Measurements from ENCODE around the gene SCARB1.
A peak's percentile ranks its signal among the peaks of the same experiment; 100 is the strongest.

Gene SCARB1

DNA sequence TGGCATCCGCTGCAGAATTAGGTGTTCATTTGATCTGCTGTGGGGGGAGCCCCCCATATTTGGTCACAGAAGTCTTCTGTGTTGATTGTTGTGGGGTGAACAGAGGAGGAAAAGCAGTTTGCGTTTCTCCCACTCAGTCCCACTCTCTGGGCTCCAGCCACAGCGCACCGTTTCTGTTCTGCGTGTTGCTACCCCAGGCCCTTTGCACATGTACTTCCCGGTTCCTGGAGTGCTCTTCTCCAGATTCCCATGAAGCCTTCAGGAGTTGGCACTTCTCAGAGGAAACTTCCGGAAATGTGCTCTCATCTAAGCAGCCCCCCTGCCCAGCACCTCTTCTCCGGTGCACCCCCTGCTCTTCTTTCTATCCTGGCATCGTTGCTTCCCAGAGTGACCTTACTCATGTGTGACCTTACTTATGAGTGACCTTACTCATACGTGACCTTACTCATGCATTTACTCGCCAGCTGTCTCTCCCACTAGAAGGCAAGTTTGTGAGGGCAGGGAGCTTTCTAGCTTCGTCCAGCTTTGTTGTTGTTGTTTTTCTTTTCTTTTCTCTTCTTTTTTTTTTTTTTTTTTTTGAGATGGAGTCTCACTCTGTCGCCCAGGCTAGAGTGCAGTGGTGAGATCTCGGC lies 93.7 kb downstream of the SCARB1 start:
- no peak for DNase-seq

- no peak for DNase-seq
Observed at GRCh38 chr12:124769163-124769530, 94.5 kb downstream of the SCARB1 start.

DNA sequence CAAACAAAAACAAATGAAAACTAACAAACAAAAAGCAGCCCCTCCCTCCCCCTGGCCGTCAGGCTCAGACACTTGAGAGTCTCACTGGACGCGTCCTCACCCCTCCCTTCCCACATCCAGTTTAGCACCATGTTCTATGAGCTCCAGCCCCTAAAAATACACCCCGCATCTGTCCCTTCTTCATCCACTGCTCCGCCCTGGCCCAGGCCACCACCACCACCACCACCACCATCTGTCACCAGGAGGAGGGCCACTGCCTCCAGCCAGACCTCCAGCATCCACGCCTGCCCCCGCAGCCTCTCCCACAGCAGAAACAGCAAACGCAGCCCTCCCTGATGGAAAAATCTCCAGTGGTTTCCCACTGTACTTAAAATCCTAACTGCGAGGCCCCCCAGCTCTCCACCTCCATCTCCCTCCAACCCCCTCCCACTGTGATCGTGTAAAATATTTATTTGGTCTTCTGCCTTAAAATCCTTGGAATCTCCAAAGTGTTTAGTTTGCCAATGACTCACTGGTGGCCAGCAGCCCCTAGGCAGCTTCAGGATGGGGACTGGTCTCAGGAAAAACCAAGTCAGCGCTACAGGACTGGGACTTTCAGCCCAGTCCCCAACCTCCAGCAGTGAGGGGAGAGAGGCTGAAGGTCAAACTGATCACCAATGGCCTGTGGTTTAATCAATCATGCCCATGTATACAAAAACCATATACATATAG lies 95.1 kb downstream of the SCARB1 start:
- DNase-seq = no peak

GRCh38 chr12:124767066-124767821 lies 96.4 kb downstream of the SCARB1 start:
- DNase-seq = peak; percentile 87

GRCh38 chr12:124766727-124767065 lies 97.0 kb downstream of the SCARB1 start:
- no peak for DNase-seq

- DNase-seq = no peak
Observed at GRCh38 chr12:124765581-124766489, 97.8 kb downstream of the SCARB1 start.

GRCh38 chr12:124764870-124765580 lies 98.6 kb downstream of the SCARB1 start:
- no peak for DNase-seq

- peak; percentile 44 for DNase-seq
Observed at GRCh38 chr12:124764451-124764850, 99.2 kb downstream of the SCARB1 start.

DNA sequence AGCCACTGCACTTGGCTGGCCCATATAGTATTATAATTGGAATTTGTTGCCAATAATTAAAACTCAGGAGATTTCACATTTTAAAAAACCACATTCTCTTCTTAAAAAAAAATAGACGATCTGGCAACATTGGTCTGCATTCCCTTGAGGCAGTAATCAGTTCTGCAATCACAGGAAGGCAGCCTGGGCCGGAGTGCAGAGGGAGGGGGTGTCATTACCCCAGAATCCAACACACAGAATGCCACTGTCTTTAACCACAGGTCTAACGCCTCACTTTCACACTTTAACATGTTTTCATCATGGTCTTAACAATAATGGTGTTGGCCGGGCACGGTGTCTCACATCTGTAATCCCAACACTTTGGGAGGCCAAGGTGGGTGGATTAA lies 100.1 kb downstream of the SCARB1 start:
- DNase-seq = no peak

DNA sequence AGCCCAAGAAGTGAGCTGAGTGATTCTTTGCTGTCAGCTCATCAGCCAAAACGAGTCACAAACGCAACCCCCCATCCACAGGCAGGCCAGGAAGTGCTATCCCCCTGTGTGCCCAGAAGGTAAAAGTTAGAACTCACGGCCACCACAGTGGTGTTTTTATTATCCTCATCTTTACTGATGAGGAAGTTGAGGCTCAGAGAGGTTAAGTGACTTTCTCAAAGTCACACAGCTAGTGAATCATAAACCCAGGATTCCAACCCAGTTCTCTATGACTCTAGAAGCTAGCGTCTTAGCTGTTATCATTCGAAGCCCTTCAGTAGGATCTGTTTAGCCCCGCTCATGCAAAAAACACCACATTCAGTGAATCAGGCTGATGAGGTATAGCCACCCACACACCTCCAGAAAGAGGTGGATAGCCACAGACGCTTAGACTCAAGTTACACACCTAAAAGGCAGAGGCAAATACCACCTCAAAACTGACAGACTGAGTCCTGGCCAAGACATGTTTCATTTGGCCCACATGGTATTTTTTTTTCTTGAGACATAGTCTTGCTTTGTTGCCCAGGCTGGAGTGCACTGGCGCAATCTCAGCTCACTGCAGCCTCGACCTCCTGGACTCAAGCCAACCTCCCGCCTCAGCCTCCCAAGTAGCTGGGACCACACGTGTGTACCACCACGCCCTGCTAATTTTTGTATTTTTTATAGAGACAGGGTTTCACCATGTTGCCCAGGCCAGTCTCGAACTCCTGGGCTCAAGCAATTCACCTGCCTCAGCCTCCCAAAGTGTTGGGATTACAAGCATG lies 100.7 kb downstream of the SCARB1 start:
- no peak for DNase-seq

DNA sequence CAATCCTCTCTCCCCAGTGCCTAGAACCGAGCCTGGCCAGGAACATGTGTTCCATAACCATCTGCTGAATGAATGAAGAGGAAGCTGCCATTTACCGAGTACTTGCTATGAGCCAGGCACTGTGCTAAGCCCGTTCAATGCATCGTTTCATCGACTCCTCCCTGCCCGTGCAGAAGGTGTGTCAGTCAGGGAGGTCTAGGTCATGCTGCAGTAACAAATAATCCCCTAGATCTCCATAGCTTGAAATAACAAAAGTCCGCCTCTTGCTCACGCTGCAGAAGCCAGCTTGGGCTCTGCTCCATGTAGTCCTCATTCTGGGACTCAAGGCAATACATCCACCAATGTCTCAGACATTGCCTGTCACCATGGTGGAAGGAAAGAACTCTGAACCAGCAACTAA lies 101.3 kb downstream of the SCARB1 start:
- DNase-seq = no peak

DNA sequence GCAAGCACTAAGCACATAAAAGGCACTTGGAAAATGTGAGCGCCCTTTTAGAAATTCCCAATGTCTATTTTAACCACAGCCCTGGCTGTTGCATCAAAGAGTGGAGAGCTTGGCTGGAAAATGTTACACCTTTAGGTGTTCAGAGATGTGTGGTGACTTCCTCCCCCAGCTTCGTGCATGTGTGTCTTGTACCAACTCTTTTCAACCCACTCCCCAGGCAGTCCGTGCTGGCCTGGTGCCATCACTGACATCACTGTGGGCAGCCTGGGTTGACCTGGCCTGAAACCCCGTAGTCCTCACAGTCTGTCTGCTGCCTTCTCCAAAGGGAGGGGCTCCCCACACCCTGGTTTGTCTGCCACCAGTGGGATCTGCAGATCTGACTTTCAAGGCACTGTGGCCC lies 101.8 kb downstream of the SCARB1 start:
- no peak for DNase-seq

GRCh38 chr12:124761056-124761455 lies 102.6 kb downstream of the SCARB1 start:
- no peak for DNase-seq

DNA sequence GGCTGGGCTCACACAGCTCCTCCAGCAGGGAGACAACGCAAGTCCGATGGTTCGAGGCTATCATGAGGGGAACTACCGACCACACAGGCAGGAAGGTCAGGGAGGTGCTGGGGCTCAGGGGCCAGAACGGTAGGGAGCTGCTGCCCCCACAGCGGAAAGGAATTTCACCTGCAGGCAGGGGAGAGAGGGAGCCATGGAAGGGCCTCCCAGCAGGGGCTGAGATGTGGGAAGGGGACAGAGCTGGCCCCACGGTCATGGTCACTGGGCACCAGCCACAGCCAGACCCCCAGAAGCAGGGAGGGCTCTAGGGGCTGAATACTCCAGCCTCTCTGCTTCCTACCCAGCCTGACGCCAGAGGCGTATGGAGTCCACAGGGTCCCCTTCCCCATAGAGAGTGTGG lies 103.1 kb downstream of the SCARB1 start:
- no peak for DNase-seq

DNA sequence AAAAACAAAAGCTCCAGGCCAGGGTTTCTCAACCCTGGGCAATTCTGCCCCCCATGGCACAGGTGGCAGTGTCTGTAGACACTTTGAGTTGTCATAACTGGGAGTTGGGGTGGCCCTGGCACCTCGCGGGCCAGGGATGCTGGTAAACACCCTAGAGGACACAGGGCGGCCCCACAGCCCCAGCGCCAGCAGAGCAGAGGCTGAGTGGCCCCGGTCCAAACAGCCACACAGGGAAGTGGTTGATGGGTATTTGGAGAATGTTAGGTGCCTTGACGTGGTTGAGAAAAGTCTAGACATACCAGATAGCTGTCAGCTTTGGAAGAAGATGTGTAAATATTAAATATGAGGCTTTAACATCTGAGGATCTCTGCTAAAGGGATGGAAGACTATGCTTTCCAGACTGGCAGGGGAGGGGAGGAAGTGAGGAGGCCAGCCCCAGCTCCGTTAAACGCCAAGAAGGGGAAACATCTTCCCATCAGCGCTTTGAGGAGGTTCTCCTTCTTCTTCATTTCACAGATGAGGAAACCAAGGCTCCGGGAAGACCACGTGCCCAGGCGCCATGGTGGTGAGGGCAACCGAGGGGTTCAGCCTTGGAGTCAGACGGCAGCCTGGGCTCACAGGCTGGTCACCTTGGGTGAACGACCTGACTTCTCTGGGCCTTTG lies 103.7 kb downstream of the SCARB1 start:
- DNase-seq = no peak

DNA sequence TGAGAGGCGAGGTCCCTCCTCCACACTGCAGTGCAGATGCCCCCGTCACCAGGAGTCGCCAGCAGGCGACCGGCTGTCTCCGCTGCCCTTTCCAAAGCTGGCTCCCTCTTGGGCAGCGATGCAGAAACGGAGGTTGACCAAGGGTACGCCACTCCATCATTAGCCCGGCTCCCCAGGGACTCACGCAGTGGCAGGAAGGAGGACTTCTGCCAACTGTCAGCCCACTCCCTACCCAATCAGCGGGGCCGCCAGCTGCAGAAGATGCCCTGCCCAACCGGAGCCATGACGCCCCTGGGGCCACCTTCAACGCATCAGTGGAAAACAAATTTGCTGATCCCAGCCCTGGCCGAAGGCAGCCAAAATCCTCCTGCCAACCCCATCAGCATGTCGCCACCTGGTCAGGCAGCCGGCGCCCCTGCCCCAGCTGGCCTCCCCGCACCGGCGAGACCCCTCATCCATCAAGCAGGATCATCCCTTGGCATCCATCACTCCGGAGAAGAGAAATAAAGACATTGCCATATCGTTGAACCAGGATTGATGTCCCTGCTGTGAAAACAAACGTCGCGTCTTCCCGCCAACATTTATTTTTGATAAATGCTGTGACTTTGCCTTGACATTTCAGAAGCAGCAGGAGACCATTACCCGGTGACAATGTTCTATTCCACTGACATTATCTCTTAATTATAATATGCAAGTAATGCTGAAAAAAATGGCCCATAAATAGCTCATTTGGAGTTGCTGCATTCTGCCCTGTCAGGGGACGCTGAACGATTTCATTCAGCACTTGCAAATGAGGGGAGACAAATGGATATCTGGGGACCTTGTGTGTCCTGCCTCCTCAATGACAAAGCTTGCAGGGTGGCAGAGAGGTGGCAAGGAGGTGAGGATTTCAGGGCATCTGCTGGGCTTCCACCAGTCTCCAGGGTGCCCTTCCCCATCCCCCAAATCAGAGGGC lies 105.1 kb downstream of the SCARB1 start:
- no peak for DNase-seq

- no peak for DNase-seq
Observed at GRCh38 chr12:124757329-124757728, 106.3 kb downstream of the SCARB1 start.

DNA sequence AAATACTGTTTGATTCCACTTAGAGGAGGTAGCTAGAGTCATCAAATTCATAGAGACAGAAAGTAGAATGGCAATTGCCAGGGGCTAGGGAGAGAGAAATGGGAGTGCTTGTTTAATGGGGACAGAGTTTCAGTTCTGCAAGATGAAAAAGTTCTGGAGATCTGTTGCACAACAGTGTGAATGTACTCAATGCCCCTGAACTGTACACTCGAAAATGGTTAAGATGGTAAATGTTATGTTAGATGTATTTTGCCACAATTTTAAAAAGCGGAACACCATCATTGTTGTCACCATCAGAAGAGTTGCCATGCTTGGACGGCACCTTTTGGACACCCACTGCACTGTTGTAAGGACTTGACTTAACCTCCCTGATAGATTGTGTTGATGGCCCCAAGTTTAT lies 106.9 kb downstream of the SCARB1 start:
- DNase-seq = no peak

- DNase-seq = no peak
Observed at GRCh38 chr12:124756166-124756565, 107.5 kb downstream of the SCARB1 start.

DNA sequence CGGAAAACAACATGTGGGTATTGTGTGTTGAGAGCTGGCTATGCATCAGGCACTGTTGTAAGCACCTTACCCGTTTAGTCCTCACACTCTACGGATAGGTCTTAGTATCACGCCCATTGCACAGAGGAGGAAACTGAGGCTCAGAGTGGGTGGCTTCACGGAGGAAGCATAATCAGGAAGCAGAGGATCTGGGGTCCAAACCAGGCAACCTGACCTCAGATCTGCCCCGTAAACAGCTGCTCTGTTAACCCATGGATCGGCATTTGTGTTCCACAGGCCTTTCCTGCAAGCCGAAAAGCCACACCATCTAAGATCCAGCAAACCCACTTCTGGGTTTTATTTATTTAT lies 107.9 kb downstream of the SCARB1 start:
- no peak for DNase-seq

Data from activated CD8-positive, alpha-beta memory T cell treated with anti-CD3 and anti-CD28 coated beads, Interleukin-2, amount 50 U/mL, for 4 hours (primary cell).